ENCODE measurements around the gene NBL1. TPM values are rescaled to one million over a fixed set of nuclear protein-coding genes. Genes with fewer than 3 reads are reported as not detected.

The NBL1 gene
- total and polyA plus RNA-seq, 7 donors: 64.1 to 394 (median 128) TPM

GRCh38 chr1:19680644-19681043 lies 36.5 kb downstream of the NBL1 start:
- intact Hi-C loops (cut with DNase I): no loop called here
- peaks cover 0 to 20% (median 0%) of the 10 kb centered on the region in 4 donors for H3K36me3 ChIP-seq
- no peak overlapping the region for H3K27ac ChIP-seq
- no peaks in the 10 kb centered on the region for H3K4me1 ChIP-seq
- H3K4me3 ChIP-seq: no peak overlapping the region
- no peaks in the 10 kb centered on the region for H3K9me3 ChIP-seq
- H3K27me3 ChIP-seq: no peaks in the 10 kb centered on the region
- DNase-seq: no peak
- WGBS, 2 donors: 82 to 91% methylated on average over 7 of the region's 7 CpGs
- TF ChIP-seq CTCF (IDR thresholded peaks at IDR 0.05) (no peak), EP300 (IDR thresholded peaks at IDR 0.05) (no peak), POLR2A (IDR thresholded peaks at IDR 0.05) (no peak), POLR2AphosphoS5 (IDR thresholded peaks at IDR 0.05) (no peak)

GRCh38 chr1:19682257-19682656 lies 38.1 kb downstream of the NBL1 start:
- 92 to 93% methylated on average over 3 of the region's 3 CpGs for WGBS, 2 donors
- Histone ChIP-seq H3K27ac (no peak overlapping the region), H3K4me1 (no peaks in the 10 kb centered on the region), H3K4me3 (no peak overlapping the region), H3K9me3 (no peaks in the 10 kb centered on the region), H3K36me3 (peaks cover 0 to 26% (median 0%) of the 10 kb centered on the region in 4 donors), H3K27me3 (no peaks in the 10 kb centered on the region)
- DNase-seq: no peak
- no peak for TF ChIP-seq POLR2AphosphoS5 (IDR thresholded peaks at IDR 0.05)
- no peak for TF ChIP-seq POLR2A (IDR thresholded peaks at IDR 0.05)
- TF ChIP-seq EP300 (IDR thresholded peaks at IDR 0.05): no peak
- no peak for TF ChIP-seq CTCF (IDR thresholded peaks at IDR 0.05)
- intact Hi-C loops (cut with DNase I): no loop called here

- Histone ChIP-seq H3K9me3 (no peaks in the 10 kb centered on the region), H3K36me3 (peaks cover 0 to 32% (median 0%) of the 10 kb centered on the region in 4 donors), H3K4me3 (no peak overlapping the region), H3K27ac (no peak overlapping the region), H3K27me3 (no peaks in the 10 kb centered on the region), H3K4me1 (no peaks in the 10 kb centered on the region)
- intact Hi-C loops (cut with DNase I): no loop called here
- 83 to 87% methylated on average over 7 of the region's 7 CpGs for WGBS, 2 donors
- TF ChIP-seq EP300 (IDR thresholded peaks at IDR 0.05) (no peak), POLR2AphosphoS5 (IDR thresholded peaks at IDR 0.05) (no peak), POLR2A (IDR thresholded peaks at IDR 0.05) (no peak), CTCF (IDR thresholded peaks at IDR 0.05) (no peak)
- no peak for DNase-seq
These were observed 38.8 kb downstream of the NBL1 start for GRCh38 chr1:19682901-19683300.

- Histone ChIP-seq H3K9me3 (no peaks in the 10 kb centered on the region), H3K27me3 (no peaks in the 10 kb centered on the region), H3K27ac (no peak overlapping the region), H3K4me1 (no peaks in the 10 kb centered on the region), H3K36me3 (peaks cover 0 to 34% (median 0%) of the 10 kb centered on the region in 4 donors), H3K4me3 (no peak overlapping the region)
- 91 to 94% methylated on average over 8 of the region's 8 CpGs for WGBS, 2 donors
- no peak for TF ChIP-seq EP300 (IDR thresholded peaks at IDR 0.05)
- TF ChIP-seq POLR2AphosphoS5 (IDR thresholded peaks at IDR 0.05): no peak
- TF ChIP-seq CTCF (IDR thresholded peaks at IDR 0.05): no peak
- TF ChIP-seq POLR2A (IDR thresholded peaks at IDR 0.05): no peak
- intact Hi-C loops (cut with DNase I): no loop called here
- DNase-seq: no peak
These were observed 39.2 kb downstream of the NBL1 start for GRCh38 chr1:19683351-19683750.

- intact Hi-C loops (cut with DNase I): no loop called here
- H3K4me3 ChIP-seq: no peak overlapping the region
- TF ChIP-seq POLR2AphosphoS5 (IDR thresholded peaks at IDR 0.05) (no peak), POLR2A (IDR thresholded peaks at IDR 0.05) (no peak), CTCF (IDR thresholded peaks at IDR 0.05) (no peak), EP300 (IDR thresholded peaks at IDR 0.05) (no peak)
- H3K36me3 ChIP-seq: peaks cover 0 to 44% (median 0%) of the 10 kb centered on the region in 4 donors
- no peaks in the 10 kb centered on the region for H3K9me3 ChIP-seq
- no peak overlapping the region for H3K27ac ChIP-seq
- H3K27me3 ChIP-seq: no peaks in the 10 kb centered on the region
- DNase-seq: no peak
- 90% methylated on average over 2 of the region's 2 CpGs for WGBS, 2 donors
- no peaks in the 10 kb centered on the region for H3K4me1 ChIP-seq
These were observed 40.6 kb downstream of the NBL1 start for GRCh38 chr1:19684677-19685076.
